Right renal pelvis (tissue), 4 donors: ENCODE measurements around the gene NUFIP2. TPM values are rescaled to one million over a fixed set of nuclear protein-coding genes. Genes with fewer than 3 reads are reported as not detected.

Experiments used
- DNase-seq, 4 donors: peaks; one replicate each; pipeline ENCODE4 v3.0.0-alpha.2; 2013; ENCODE audit warnings: low read depth in 4 of 4, low spot score in 3 of 4, missing footprints in 1 of 4
- polyA plus RNA-seq, 4 donors: library from polyadenylated mRNA; unstranded; fragments of 120-200 nt; gene quantifications; one replicate each; pipeline ENCODE4 v1.2.1, GENCODE V29; 2013; ENCODE audit not compliant: insufficient read length in 4 of 4

NUFIP2 gene
- polyA plus RNA-seq, 4 donors, result 33.4 to 47.4 (median 43.6) TPM

DNA sequence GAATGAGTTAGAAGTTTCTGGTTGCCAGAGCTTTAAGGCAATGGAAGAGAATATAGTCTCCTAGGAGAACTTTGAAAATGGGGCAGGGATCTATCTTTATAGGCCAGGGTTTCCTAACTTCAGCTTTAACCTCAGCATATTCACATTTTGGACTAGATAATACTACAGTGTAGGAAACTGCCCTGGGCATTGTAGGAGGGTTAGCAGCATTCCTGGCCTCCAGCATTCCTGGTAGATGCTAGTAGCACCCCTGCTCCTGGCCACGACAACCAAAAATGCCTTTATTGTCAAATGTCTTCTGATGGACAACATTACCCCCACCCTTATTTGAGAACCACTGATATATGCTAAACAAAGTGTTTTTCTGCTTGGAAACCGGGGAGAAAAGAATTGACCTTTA lies 86.0 kb downstream of the NUFIP2 start:
- DNase-seq, result no peak

Other genes with a start within 250 kb of the NUFIP2 start
- 10 to 100 TPM; 34.0 to 38.0 (median 35.9) TPM for gene MYO18A, start 113.8 kb downstream of the NUFIP2 start, polyA plus RNA-seq
- under 1 TPM in 1 of 4 donors, not detected in 3; 0.10 TPM for gene CRYBA1, start 47.3 kb downstream of the NUFIP2 start, polyA plus RNA-seq
- 10 to 100 TPM; 43.9 to 48.7 (median 48.1) TPM for gene TAOK1, start 96.2 kb upstream of the NUFIP2 start, polyA plus RNA-seq